Measurements from ENCODE around the gene SLC9A9. TPM values are rescaled to one million over a fixed set of nuclear protein-coding genes. Genes with fewer than 3 reads are reported as not detected.

SLC9A9 gene
- total and polyA plus RNA-seq, 9 of the 15 experiments (the other 6 are each of a cell fraction or from before 2014, with no cell fraction given): 0.03 to 0.13 TPM; not detected in 7

- TF ChIP-seq ARNT (IDR thresholded peaks at IDR 0.05) (peak in 1 of 2 experiments; percentile 78; a peak in 2 of 4 replicates), HNRNPL (IDR thresholded peaks at IDR 0.05; ENCODE audit: low read depth, low read length) (no peak), ZNF408 (CRISPR knock-in tag; IDR thresholded peaks at IDR 0.05; ENCODE audit: low read depth) (no peak), SMARCC2 (IDR thresholded peaks at IDR 0.05; ENCODE audit: low read depth) (peak; percentile 86), TAF7 (tag; IDR thresholded peaks at IDR 0.05) (no peak), ARID4B (CRISPR knock-in tag; IDR thresholded peaks at IDR 0.05) (no peak), SFPQ (IDR thresholded peaks at IDR 0.05; ENCODE audit: low read depth, low read length) (no peak), NFATC3 (IDR thresholded peaks at IDR 0.05) (peak; percentile 59; the same call in 1 of the 2 replicates), ZNF140 (CRISPR knock-in tag; IDR thresholded peaks at IDR 0.05) (no peak), HDAC6 (IDR thresholded peaks at IDR 0.05; ENCODE audit: low read depth, low read length) (no peak), RREB1 (CRISPR knock-in tag; IDR thresholded peaks at IDR 0.05) (no peak), ZNF24 (IDR thresholded peaks at IDR 0.05) (no peak), ZBTB17 (CRISPR knock-in tag; IDR thresholded peaks at IDR 0.05) (peak; percentile 77; the same call in 1 of the 2 replicates), DIDO1 (tag; IDR thresholded peaks at IDR 0.05; ENCODE audit: low read depth) (no peak), SMARCA5 (IDR thresholded peaks at IDR 0.05) (no peak), NFIX (CRISPR knock-in tag; IDR thresholded peaks at IDR 0.05; ENCODE audit: low read depth) (no peak), ZNF57 (CRISPR knock-in tag; IDR thresholded peaks at IDR 0.05) (peak; percentile 27; the same call in 1 of the 2 replicates)
These were observed 540.6 kb downstream of the SLC9A9 start (continued) for GRCh38 chr3:143307613-143308183.
